HCT116 (cell line): ENCODE measurements around the gene FNDC3B. TPM values are rescaled to one million over a fixed set of nuclear protein-coding genes. Genes with fewer than 3 reads are reported as not detected.

Experiments used
- ATAC-seq: fragments of 200-7000 bp; cut with Tn5 transposase; 2 replicates; pipeline ENCODE4 v1.9.1; 2020; ENCODE audit warnings: mild to moderate bottlenecking, moderate library complexity
- BruUV-seq: library from RNA; stranded (reverse); fragments of 400-500 nt; replicated peaks from 2 replicates; lab custom pipeline; 2021; lab: Mats Ljungman, UMichigan
- CTCF ChIA-PET: fragments of 300-600 bp; sonication (Branson Sonifier 250); formaldehyde crosslinking; loops from one replicate; lab custom pipeline; 2021; ENCODE audit warnings: antibody characterized with exemption; lab: Charles Lee
- POLR2A ChIA-PET: fragments of 300-600, 350-600 bp; sonication (Branson Sonifier 250); formaldehyde crosslinking; loops from one replicate; lab custom pipeline; 2021; ENCODE audit warnings: antibody characterized with exemption; lab: Charles Lee
- RAD21 ChIA-PET, 2 experiments: fragments of 300-600 bp; sonication (Branson Sonifier 250); formaldehyde crosslinking; loops; one replicate each; lab custom pipeline; 2023; ENCODE audit warnings: low total read pairs in 2 of 2; ENCODE audit not compliant: uncharacterized antibody in 2 of 2, unreplicated experiment in 2 of 2, low non-redundant PET in 1 of 2; lab: Charles Lee
- DNase-seq: peaks from one replicate; pipeline ENCODE4 v3.0.0-alpha.2; 2010; ENCODE audit warnings: low read depth, low spot score
- H2AFZ ChIP-seq: fragments of 200-600 bp; shearing (Covaris generic), sonication (generic); 2 replicates; pipeline ENCODE4 v1.6.1; 2017; ENCODE audit warnings: low read depth, mixed run types, mixed read lengths, antibody characterized with exemption, low read length; ENCODE audit not compliant: poor library complexity, severe bottlenecking
- H3K27ac ChIP-seq: 2 replicates; pipeline ENCODE4 v1.5.1; 2012; ENCODE audit warnings: low read depth, low read length
- H3K27me3 ChIP-seq: fragments of 200-600 bp; sonication (generic); 2 replicates; pipeline ENCODE4 v1.6.1; 2016; ENCODE audit warnings: mixed run types, low read length, mixed read lengths; ENCODE audit not compliant: insufficient read depth
- H3K36me3 ChIP-seq, 2 experiments: fragments of 200-500 bp in 1 of 2; fragments of 200-600 bp in 1 of 2; sonication (Bioruptor generic) in 1 of 2; sonication (generic) in 1 of 2; 2 replicates each; pipeline versions ENCODE4 v1.5.1 to v1.6.1; 2014 to 2016; ENCODE audit warnings: low read length in 2 of 2, inconsistent platforms in 1 of 2, mixed read lengths in 1 of 2, mixed run types in 1 of 2; ENCODE audit not compliant: insufficient read depth in 2 of 2, control insufficient read depth in 1 of 2
- H3K4me1 ChIP-seq, 2 experiments: fragments of 200-600 bp in 1 of 2; sonication (generic) in 1 of 2; 2 replicates each; pipeline versions ENCODE4 v1.5.1 to v1.6.1; 2012 to 2017; ENCODE audit warnings: low read length in 2 of 2, inconsistent platforms in 1 of 2, mild to moderate bottlenecking in 1 of 2, mixed read lengths in 1 of 2, mixed run types in 1 of 2, moderate library complexity in 1 of 2; ENCODE audit not compliant: insufficient read depth in 2 of 2, control insufficient read depth in 1 of 2
- H3K4me2 ChIP-seq: fragments of 200-600 bp; sonication (generic); 2 replicates; pipeline ENCODE4 v1.6.1; 2017; ENCODE audit warnings: mixed run types, low read length, mixed read lengths
- H3K4me3 ChIP-seq, 2 experiments: fragments of 200-600 bp in 1 of 2; sonication (generic) in 1 of 2; replicated peaks in 1 of 2; 2 replicates each; pipeline ENCODE4 v1.5.1; 2011 to 2016; ENCODE audit warnings: low read length in 2 of 2, control low read depth in 1 of 2, low read depth in 1 of 2, mild to moderate bottlenecking in 1 of 2, mixed read lengths in 1 of 2, mixed run types in 1 of 2
- H3K79me2 ChIP-seq: fragments of 200-600 bp; sonication (generic); 2 replicates; pipeline ENCODE4 v1.6.1; 2017; ENCODE audit warnings: mild to moderate bottlenecking, mixed run types, low read length, moderate library complexity, mixed read lengths; ENCODE audit not compliant: insufficient read depth
- H3K9ac ChIP-seq: fragments of 200-600 bp; sonication (generic); 2 replicates; pipeline ENCODE4 v1.6.1; 2016; ENCODE audit warnings: low read length, mixed read lengths
- H3K9me2 ChIP-seq: fragments of 200-600 bp; sonication (generic), shearing (Covaris generic); 2 replicates; pipeline ENCODE4 v1.6.1; 2017; ENCODE audit warnings: mixed run types, mild to moderate bottlenecking, moderate library complexity; ENCODE audit not compliant: insufficient read depth
- H3K9me3 ChIP-seq, 2 experiments: fragments of 200-500 bp in 1 of 2; fragments of 200-600 bp in 1 of 2; sonication (Bioruptor generic) in 1 of 2; sonication (generic) in 1 of 2; 2 replicates each; pipeline ENCODE4 v1.6.1; 2014 to 2017; ENCODE audit warnings: low read length in 2 of 2, mixed read lengths in 2 of 2, inconsistent platforms in 1 of 2, low read depth in 1 of 2, mild to moderate bottlenecking in 1 of 2, mixed run types in 1 of 2, moderate library complexity in 1 of 2; ENCODE audit not compliant: control insufficient read depth in 1 of 2, insufficient read depth in 1 of 2
- H4K20me1 ChIP-seq: fragments of 200-600 bp; sonication (generic), shearing (Covaris generic); 2 replicates; pipeline ENCODE4 v1.6.1; 2017; ENCODE audit warnings: mixed run types, mild to moderate bottlenecking, moderate library complexity; ENCODE audit not compliant: insufficient read depth
- CBX3 ChIP-seq: IDR thresholded peaks from 2 replicates; pipeline ENCODE4 v1.6.1; 2012; ENCODE audit warnings: low read depth
- CEBPB ChIP-seq: IDR thresholded peaks from 2 replicates; pipeline ENCODE4 v1.6.1; 2012; ENCODE audit warnings: low read depth
- EGR1 ChIP-seq: IDR thresholded peaks from 2 replicates; pipeline ENCODE4 v1.6.1; 2012; ENCODE audit warnings: low read depth
- ELF1 ChIP-seq: IDR thresholded peaks from 2 replicates; pipeline ENCODE4 v1.6.1; 2012; ENCODE audit warnings: low read depth, borderline replicate concordance
- EZH2phosphoT487 ChIP-seq: fragments of 200-600 bp; IDR thresholded peaks from 2 replicates; pipeline ENCODE4 v1.6.1; 2018; ENCODE audit warnings: antibody characterized with exemption, borderline replicate concordance
- FOSL1 ChIP-seq: IDR thresholded peaks from 2 replicates; pipeline ENCODE4 v1.6.1; 2012; ENCODE audit warnings: low read depth
- JUND ChIP-seq: IDR thresholded peaks from 2 replicates; pipeline ENCODE4 v1.6.1; 2012
- POLR2A ChIP-seq: IDR thresholded peaks from 2 replicates; pipeline ENCODE4 v1.7.0; 2011; ENCODE audit warnings: borderline replicate concordance; ENCODE audit not compliant: insufficient read depth, insufficient read length; ENCODE audit errors: extremely low read depth
- RAD21 ChIP-seq: IDR thresholded peaks from 2 replicates; pipeline ENCODE4 v1.6.1; 2012; ENCODE audit warnings: low read depth, mild to moderate bottlenecking
- SIN3A ChIP-seq: IDR thresholded peaks from 2 replicates; pipeline ENCODE4 v1.6.1; 2012; ENCODE audit warnings: low read depth
- SP1 ChIP-seq: IDR thresholded peaks from 2 replicates; pipeline ENCODE4 v1.6.1; 2012; ENCODE audit warnings: low read depth
- SRF ChIP-seq: IDR thresholded peaks from 2 replicates; pipeline ENCODE4 v1.6.1; 2012; ENCODE audit warnings: low read depth
- TCF7L2 ChIP-seq: IDR thresholded peaks from 2 replicates; pipeline ENCODE4 v1.7.0; 2011; ENCODE audit warnings: borderline replicate concordance, inconsistent platforms; ENCODE audit not compliant: insufficient read depth, insufficient read length; ENCODE audit errors: extremely low read depth
- YY1 ChIP-seq: IDR thresholded peaks from 2 replicates; pipeline ENCODE4 v1.6.1; 2011; ENCODE audit warnings: low read length, low read depth, moderate library complexity, mild to moderate bottlenecking; ENCODE audit not compliant: insufficient replicate concordance; ENCODE audit errors: extremely low read depth
- ZFX ChIP-seq: fragments of 450-650 bp; IDR thresholded peaks from 2 replicates; pipeline ENCODE4 v1.6.1; 2017
- ZNF274 ChIP-seq: fragments of 200-500 bp; sonication (Bioruptor generic); IDR thresholded peaks from 2 replicates; pipeline ENCODE4 v1.6.1; 2014; ENCODE audit warnings: mild to moderate bottlenecking, low read depth, low read length, inconsistent platforms
- intact Hi-C: fragments of 100-400 bp; cut with micrococcal nuclease; formaldehyde crosslinking; loops from 2 replicates; pipeline ENCODE4 v1.10.0; 2022
- total RNA-seq: library from RNA; stranded (reverse); gene quantifications from one replicate; pipeline ENCODE4 v1.2.1, GENCODE V29; 2021; ENCODE audit not compliant: unreplicated experiment
- TF ChIP-seq, protein P1 (sequence below): IDR thresholded peaks from 2 replicates; pipeline ENCODE4 v1.6.1; 2011; ENCODE audit warnings: mild to moderate bottlenecking, low read length, moderate library complexity; ENCODE audit not compliant: insufficient replicate concordance; ENCODE audit errors: extremely low read depth
- TF ChIP-seq, protein P2 (sequence below): IDR thresholded peaks from 2 replicates; pipeline ENCODE4 v1.6.1; 2012
- TF ChIP-seq, protein P3 (sequence below): IDR thresholded peaks from 2 replicates; pipeline ENCODE4 v1.6.1; 2012
- TF ChIP-seq, protein P4 (sequence below), 3 experiments: fragments of 200-600 bp in 1 of 3; sonication (generic) in 1 of 3; IDR thresholded peaks in 2 of 3; conservative IDR thresholded peaks in 1 of 3; 2 replicates each; pipeline ENCODE4 v1.5.1; 2012 to 2017; ENCODE audit warnings: low read depth in 2 of 3, low read length in 2 of 3, antibody characterized with exemption in 1 of 3, borderline replicate concordance in 1 of 3, control low read depth in 1 of 3, mild to moderate bottlenecking in 1 of 3, mixed read lengths in 1 of 3, mixed run types in 1 of 3, moderate library complexity in 1 of 3; ENCODE audit not compliant: insufficient read depth in 1 of 3

The FNDC3B gene
- total RNA-seq, 1 experiment from 2014 or later: 45.7 TPM

DNA sequence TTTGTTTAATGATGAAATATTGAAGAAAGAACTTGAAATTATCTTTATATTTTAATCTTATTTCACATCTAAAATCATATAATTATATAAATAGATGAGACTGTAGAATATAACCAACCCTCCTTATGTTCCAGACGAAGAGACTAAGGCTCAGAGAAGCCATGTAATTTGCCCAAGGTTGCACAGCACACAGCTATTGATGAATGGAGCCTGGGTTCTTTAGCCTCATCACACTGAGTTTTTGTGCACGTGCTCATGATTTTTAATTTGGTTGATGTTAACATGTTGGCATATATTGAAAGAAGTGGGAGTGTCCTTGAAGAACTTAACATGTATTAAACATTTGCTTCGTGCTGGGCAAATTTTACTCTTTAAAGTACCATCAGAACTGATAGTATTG, 151.6 kb downstream of the FNDC3B start:
- H3K27me3 ChIP-seq: no peaks in the 10 kb centered on the region
- no peaks in the 10 kb centered on the region for H3K9me2 ChIP-seq
- peaks cover 3% of the 10 kb centered on the region; the same call in 1 of the 2 replicates for H3K79me2 ChIP-seq
- H3K4me2 ChIP-seq: no peak overlapping the region
- CTCF ChIA-PET: no interaction called here
- H3K9ac ChIP-seq: no peak overlapping the region
- no TSS peak for BruUV-seq
- POLR2A ChIA-PET: no interaction called here
- H3K36me3 ChIP-seq: no peaks in the 10 kb centered on the region
- RAD21 ChIA-PET: no interaction called here
- no peak overlapping the region for H3K27ac ChIP-seq
- no peak for DNase-seq
- no peaks in the 10 kb centered on the region for H3K4me1 ChIP-seq
- no peaks in the 10 kb centered on the region for H4K20me1 ChIP-seq
- TF ChIP-seq SP1 (no peak), EZH2phosphoT487 (no peak), FOSL1 (no peak), JUND (no peak), CBX3 (no peak), EGR1 (no peak), ZFX (no peak), RAD21 (no peak), SIN3A (no peak), POLR2A (no peak), SRF (no peak), CEBPB (no peak), TCF7L2 (no peak), YY1 (no peak), ZNF274 (no peak), ELF1 (no peak)
- TF ChIP-seq, protein P1, sequence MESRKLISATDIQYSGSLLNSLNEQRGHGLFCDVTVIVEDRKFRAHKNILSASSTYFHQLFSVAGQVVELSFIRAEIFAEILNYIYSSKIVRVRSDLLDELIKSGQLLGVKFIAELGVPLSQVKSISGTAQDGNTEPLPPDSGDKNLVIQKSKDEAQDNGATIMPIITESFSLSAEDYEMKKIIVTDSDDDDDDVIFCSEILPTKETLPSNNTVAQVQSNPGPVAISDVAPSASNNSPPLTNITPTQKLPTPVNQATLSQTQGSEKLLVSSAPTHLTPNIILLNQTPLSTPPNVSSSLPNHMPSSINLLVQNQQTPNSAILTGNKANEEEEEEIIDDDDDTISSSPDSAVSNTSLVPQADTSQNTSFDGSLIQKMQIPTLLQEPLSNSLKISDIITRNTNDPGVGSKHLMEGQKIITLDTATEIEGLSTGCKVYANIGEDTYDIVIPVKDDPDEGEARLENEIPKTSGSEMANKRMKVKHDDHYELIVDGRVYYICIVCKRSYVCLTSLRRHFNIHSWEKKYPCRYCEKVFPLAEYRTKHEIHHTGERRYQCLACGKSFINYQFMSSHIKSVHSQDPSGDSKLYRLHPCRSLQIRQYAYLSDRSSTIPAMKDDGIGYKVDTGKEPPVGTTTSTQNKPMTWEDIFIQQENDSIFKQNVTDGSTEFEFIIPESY: no peak
- TF ChIP-seq, protein P2, sequence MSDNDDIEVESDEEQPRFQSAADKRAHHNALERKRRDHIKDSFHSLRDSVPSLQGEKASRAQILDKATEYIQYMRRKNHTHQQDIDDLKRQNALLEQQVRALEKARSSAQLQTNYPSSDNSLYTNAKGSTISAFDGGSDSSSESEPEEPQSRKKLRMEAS: no peak
- TF ChIP-seq, protein P3, sequence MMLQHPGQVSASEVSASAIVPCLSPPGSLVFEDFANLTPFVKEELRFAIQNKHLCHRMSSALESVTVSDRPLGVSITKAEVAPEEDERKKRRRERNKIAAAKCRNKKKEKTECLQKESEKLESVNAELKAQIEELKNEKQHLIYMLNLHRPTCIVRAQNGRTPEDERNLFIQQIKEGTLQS: no peak
- TF ChIP-seq, protein P4, sequence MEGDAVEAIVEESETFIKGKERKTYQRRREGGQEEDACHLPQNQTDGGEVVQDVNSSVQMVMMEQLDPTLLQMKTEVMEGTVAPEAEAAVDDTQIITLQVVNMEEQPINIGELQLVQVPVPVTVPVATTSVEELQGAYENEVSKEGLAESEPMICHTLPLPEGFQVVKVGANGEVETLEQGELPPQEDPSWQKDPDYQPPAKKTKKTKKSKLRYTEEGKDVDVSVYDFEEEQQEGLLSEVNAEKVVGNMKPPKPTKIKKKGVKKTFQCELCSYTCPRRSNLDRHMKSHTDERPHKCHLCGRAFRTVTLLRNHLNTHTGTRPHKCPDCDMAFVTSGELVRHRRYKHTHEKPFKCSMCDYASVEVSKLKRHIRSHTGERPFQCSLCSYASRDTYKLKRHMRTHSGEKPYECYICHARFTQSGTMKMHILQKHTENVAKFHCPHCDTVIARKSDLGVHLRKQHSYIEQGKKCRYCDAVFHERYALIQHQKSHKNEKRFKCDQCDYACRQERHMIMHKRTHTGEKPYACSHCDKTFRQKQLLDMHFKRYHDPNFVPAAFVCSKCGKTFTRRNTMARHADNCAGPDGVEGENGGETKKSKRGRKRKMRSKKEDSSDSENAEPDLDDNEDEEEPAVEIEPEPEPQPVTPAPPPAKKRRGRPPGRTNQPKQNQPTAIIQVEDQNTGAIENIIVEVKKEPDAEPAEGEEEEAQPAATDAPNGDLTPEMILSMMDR (IDR thresholded peaks at IDR 0.05 in 2 of 3, conservative IDR thresholded peaks at IDR 0.05 in 1 of 3; ENCODE audit: borderline replicate concordance in 1 of 3, insufficient read depth in 1 of 3, low read depth in 2 of 3, low read length in 2 of 3): no peak
- TF ChIP-seq, all 23 proteins: peak for 0
- H2AFZ ChIP-seq: no peak overlapping the region
- no peak for ATAC-seq
- H3K4me3 ChIP-seq: no peak overlapping the region
- H3K9me3 ChIP-seq: no peaks in the 10 kb centered on the region
- intact Hi-C loops: no loop called here
